HG03039 (cell line): ENCODE measurements around the gene PPIF.
"Not testable (repeated sequence)": the region's sequence is repeated elsewhere in the genome, so short reads cannot be mapped to it uniquely, and the experiment has no call there.

ENCODE experiments used
- ATAC-seq: cut with Tn5 transposase; IDR thresholded peaks from one replicate; pipeline ENCODE4 v1.9.1; 2021; ENCODE audit warnings: mild to moderate bottlenecking, moderate library complexity; ENCODE audit not compliant: unreplicated experiment

PPIF gene

GRCh38 chr10:79329529-79329928 lies 17.7 kb upstream of the PPIF start:
- no peak for ATAC-seq

GRCh38 chr10:79331226-79331625 lies 16.0 kb upstream of the PPIF start:
- peak; percentile 2 for ATAC-seq

GRCh38 chr10:79331709-79332108 lies 15.6 kb upstream of the PPIF start:
- ATAC-seq: peak; percentile 65

- ATAC-seq: not testable (repeated sequence)
Measured at GRCh38 chr10:79332610-79333315, 14.5 kb upstream of the PPIF start.

- ATAC-seq: no peak
Measured at GRCh38 chr10:79333513-79333912, 13.8 kb upstream of the PPIF start.

GRCh38 chr10:79334573-79334972 lies 12.7 kb upstream of the PPIF start:
- no peak for ATAC-seq

GRCh38 chr10:79335094-79335469 lies 12.2 kb upstream of the PPIF start:
- no peak for ATAC-seq

- ATAC-seq: no peak
Measured at GRCh38 chr10:79335470-79336235, 11.6 kb upstream of the PPIF start.

- no peak for ATAC-seq
Measured at GRCh38 chr10:79336276-79336675, 11.0 kb upstream of the PPIF start.

GRCh38 chr10:79336739-79337138 lies 10.5 kb upstream of the PPIF start:
- no peak for ATAC-seq

- not testable (repeated sequence) for ATAC-seq
Measured at GRCh38 chr10:79337783-79338469, 9.3 kb upstream of the PPIF start.

- no peak for ATAC-seq
Measured at GRCh38 chr10:79339266-79339665, 8.0 kb upstream of the PPIF start.

- ATAC-seq: no peak
Measured at GRCh38 chr10:79340646-79341244, 6.5 kb upstream of the PPIF start.

- no peak for ATAC-seq
Measured at GRCh38 chr10:79342295-79342761, 4.9 kb upstream of the PPIF start.

- no peak for ATAC-seq
Measured at GRCh38 chr10:79342811-79343561, 4.3 kb upstream of the PPIF start.

- ATAC-seq: no peak
Measured at GRCh38 chr10:79344502-79345195, 2.6 kb upstream of the PPIF start.

GRCh38 chr10:79345241-79346011 lies 1.8 kb upstream of the PPIF start:
- ATAC-seq: no peak

GRCh38 chr10:79346012-79346340 lies 1.3 kb upstream of the PPIF start:
- ATAC-seq: no peak
